HG03135 (cell line): ENCODE measurements around the gene ARHGAP15.

Experiments used
- ATAC-seq: cut with Tn5 transposase; IDR thresholded peaks from one replicate; pipeline ENCODE4 v1.9.1; 2021; ENCODE audit warnings: mild to moderate bottlenecking, moderate library complexity; ENCODE audit not compliant: unreplicated experiment

ARHGAP15 gene

GRCh38 chr2:143218621-143219020 lies 89.4 kb downstream of the ARHGAP15 start:
- no peak for ATAC-seq

- ATAC-seq: no peak
Observed at GRCh38 chr2:143219266-143219665, 90.0 kb downstream of the ARHGAP15 start.

DNA sequence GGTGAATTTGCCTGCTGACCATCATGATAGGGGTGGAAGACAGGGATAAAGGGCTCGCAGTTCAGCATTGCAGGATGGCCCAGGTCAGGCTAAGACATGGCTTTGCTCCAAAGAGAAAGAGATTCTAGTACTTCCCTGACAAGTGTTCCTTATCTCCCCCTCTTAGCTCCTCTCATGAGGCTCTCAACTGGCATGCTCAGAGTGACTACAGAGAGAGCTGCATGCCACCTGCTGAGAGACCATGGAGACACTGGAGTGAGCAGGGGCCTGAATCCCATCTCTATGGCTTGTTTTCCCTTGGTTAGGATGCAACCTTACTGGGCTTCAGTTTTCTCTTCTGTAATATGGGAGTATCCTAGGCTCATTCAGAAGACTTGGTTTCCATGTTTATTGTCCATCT lies 94.3 kb downstream of the ARHGAP15 start:
- ATAC-seq: no peak

DNA sequence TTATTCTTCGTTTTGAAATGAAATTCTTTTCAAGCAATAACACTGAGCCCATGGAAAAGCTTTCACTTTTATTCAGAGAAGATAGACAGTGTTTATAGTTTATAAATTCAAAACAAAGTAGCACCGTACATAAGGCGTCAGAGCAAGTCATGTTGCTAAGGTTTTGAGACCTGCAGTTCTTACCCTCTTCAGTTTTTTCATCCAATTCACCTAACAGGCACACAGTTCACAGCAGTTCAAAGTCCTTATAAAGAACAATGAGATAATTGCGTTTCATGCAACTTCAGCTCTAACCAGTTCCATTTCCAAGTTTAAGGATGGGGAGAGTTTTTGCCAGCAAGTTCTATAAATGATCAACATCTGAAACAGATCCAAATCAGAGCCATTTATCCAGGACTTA lies 96.7 kb downstream of the ARHGAP15 start:
- ATAC-seq: no peak

DNA sequence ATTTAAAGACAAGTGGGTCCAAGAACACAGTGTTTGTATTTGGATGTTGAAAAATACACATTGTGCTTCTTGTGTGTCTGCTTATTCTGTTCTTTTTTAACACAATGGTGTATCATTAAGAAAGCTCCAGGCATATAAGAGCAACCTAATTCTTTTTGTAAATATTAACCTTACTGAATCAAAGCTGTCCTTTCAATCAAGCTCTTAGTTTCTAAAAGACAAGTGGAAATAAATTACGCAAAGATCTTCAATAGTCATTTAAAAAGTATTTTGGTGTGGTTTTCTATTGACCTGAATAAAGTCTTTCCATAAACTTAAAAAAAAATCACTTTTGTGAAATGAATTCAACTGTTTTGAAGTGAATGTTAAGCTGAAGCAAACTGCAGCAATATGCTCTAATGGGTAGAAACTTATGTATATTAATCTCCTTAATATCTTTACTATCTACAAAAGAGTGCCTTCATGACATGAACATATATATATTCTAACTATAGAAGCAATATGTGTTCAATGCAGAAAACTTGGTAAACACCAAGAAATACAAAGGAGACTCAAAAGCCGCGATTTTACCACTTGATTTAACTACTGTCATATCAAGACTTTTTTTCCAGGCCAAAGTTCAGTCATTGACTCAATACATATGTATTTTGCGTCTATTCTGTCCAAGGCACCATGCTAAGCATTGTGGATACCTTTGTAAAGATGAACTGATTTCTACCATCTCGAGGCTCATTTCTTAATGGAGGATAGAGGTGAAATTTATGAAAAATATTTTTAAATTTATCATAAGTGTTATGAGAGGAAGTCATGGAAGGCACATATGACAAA lies 97.7 kb downstream of the ARHGAP15 start:
- no peak for ATAC-seq

- ATAC-seq: no peak
Observed at GRCh38 chr2:143229411-143229810, 100.2 kb downstream of the ARHGAP15 start.

GRCh38 chr2:143229952-143230351 lies 100.7 kb downstream of the ARHGAP15 start:
- ATAC-seq: no peak

- ATAC-seq: no peak
Observed at GRCh38 chr2:143230506-143231253, 101.5 kb downstream of the ARHGAP15 start.

GRCh38 chr2:143231254-143231645 lies 102.0 kb downstream of the ARHGAP15 start:
- no peak for ATAC-seq

DNA sequence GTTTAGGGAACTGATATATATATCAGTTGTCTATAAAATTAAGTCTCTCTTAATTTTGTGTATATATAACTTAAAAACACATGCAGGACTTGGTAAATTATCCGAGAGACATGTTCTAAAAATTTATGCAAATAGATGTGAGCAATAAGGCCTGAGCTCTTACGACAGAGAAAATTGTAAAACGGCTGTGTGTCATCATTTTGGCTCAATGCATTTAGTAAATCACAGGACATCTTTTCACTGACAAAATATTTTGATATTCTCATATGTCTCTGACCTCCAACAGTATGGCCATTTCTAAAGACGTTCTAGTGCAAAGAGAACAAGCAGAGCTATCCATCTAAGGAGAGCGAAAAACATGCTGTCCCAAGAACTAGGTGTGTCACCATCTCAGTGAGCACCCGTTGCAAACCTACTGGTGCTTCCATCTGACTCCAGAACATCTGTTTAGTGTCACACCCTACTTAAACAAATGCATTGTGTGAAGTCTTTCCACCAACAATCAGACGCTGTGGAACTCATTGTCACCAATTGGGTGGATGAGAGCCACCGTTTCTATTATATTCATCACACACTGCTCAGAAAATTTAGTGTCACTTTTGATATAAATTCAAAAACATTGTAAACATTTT lies 108.0 kb downstream of the ARHGAP15 start:
- ATAC-seq: no peak

- no peak for ATAC-seq
Observed at GRCh38 chr2:143241403-143242088, 112.3 kb downstream of the ARHGAP15 start.

DNA sequence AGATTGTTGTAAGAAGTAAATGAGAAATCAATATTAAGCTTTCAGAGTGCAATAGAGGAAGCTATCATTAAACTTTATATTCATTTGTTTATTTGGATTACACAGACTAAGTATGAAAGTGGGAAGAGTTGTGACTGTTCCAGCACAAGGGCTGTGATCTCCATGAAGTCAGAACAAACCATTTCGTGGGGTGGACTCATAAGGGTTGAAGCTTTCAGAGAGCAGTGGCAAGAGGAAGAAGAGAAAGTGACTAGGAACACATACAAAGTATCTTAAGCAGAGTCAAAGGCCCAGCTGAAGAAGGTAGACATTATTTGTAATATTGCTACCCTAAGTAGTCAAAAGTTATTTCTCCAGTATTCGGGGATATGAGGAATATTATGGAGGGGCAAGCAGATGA lies 117.0 kb downstream of the ARHGAP15 start:
- ATAC-seq: no peak

GRCh38 chr2:143246815-143247744 lies 117.9 kb downstream of the ARHGAP15 start:
- no peak for ATAC-seq

GRCh38 chr2:143248631-143249030 lies 119.4 kb downstream of the ARHGAP15 start:
- ATAC-seq: no peak

DNA sequence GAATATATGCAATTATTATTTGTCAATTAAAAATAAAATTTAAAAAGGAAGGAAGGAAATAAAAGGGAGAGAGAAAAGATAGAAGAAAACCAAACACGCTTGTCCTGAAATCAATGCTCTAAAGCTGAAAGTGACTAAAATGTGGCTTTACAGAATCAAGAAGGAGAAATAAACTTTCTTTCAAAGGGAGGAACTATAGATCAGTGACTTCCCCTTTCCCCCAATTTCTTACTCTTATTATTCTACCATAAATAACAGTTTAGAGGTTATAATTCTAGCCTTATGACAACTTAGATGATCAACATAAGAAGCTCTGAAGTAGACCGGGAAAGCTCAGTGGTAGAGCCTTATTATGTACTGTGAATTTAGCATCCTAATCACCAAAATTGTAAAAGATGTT lies 122.5 kb downstream of the ARHGAP15 start:
- ATAC-seq: no peak

DNA sequence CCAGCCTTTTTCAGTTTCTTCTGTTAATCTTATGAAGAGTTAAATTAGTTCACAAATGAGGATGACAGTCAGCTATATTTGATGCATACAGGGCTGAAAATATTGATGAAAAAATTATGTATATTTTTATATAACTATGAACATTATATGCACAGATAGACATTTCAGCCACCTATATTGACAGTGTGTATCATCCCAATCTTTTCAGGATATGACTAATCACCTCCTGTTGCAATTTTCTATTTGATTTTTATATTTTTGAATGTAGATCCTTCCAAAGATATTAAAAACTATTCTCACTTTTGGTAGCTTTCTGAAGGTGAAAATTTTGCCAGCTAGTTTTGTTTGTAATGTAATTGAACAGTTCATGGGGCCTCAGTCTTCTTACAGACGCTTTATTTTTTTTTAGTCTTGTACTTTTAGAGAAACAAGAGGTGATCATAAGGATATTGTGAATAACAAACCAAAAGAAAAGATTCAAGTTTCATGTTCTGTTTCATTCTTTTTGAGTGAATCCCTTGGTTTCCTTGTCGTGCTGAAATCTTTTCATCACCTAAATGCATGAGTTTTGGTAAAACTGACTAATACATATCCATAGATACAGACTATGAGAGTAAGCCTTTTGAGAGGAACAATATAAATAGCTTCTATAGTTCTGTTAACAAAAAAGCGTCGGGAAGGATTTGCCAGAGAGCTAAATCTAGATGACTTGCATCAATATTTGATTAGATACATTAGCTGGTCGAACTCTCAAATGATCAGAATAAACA lies 123.1 kb downstream of the ARHGAP15 start:
- no peak for ATAC-seq

- no peak for ATAC-seq
Observed at GRCh38 chr2:143254110-143254509, 124.9 kb downstream of the ARHGAP15 start.

GRCh38 chr2:143255086-143255485 lies 125.9 kb downstream of the ARHGAP15 start:
- ATAC-seq: no peak

- no peak for ATAC-seq
Observed at GRCh38 chr2:143255899-143256298, 126.7 kb downstream of the ARHGAP15 start.
